Measurements from ENCODE around the gene HSPA12A.

The HSPA12A gene

DNA sequence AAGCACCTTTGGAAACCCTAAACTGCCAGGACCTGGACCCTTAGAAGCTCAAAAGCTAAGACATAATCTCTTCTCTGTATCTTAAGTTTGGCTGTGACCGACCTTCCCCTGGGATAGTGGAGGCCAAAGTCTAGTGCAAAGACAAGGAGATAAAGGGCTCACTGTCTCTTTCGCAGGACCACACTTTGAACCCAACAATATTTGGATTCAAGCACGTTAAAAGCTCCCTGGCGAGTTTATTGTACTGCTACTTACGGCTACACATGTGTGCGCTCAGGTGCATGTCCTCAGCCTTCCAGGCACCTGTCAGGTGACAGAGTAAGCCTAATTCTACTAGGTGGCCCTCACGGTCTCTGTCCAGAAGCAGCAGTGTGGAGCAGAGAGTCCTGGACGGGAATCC, 65.7 kb downstream of the HSPA12A start:
- no peaks in the 10 kb centered on the region for H3K27me3 ChIP-seq
- H3K27ac ChIP-seq = no peak overlapping the region
- no peaks in the 10 kb centered on the region for H3K4me1 ChIP-seq
- DNase-seq = no peak
- H3K9me3 ChIP-seq = no peaks in the 10 kb centered on the region
- H3K36me3 ChIP-seq = peaks cover 34 to 52% (median 51%) of the 10 kb centered on the region in 3 donors
- H3K4me3 ChIP-seq = no peak overlapping the region
- intact Hi-C loops (cut with DNase I; ENCODE audit: low total_unique reads) = no loop called here
- TF ChIP-seq, protein P1, sequence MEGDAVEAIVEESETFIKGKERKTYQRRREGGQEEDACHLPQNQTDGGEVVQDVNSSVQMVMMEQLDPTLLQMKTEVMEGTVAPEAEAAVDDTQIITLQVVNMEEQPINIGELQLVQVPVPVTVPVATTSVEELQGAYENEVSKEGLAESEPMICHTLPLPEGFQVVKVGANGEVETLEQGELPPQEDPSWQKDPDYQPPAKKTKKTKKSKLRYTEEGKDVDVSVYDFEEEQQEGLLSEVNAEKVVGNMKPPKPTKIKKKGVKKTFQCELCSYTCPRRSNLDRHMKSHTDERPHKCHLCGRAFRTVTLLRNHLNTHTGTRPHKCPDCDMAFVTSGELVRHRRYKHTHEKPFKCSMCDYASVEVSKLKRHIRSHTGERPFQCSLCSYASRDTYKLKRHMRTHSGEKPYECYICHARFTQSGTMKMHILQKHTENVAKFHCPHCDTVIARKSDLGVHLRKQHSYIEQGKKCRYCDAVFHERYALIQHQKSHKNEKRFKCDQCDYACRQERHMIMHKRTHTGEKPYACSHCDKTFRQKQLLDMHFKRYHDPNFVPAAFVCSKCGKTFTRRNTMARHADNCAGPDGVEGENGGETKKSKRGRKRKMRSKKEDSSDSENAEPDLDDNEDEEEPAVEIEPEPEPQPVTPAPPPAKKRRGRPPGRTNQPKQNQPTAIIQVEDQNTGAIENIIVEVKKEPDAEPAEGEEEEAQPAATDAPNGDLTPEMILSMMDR (IDR thresholded peaks at IDR 0.05) = no peak

DNA sequence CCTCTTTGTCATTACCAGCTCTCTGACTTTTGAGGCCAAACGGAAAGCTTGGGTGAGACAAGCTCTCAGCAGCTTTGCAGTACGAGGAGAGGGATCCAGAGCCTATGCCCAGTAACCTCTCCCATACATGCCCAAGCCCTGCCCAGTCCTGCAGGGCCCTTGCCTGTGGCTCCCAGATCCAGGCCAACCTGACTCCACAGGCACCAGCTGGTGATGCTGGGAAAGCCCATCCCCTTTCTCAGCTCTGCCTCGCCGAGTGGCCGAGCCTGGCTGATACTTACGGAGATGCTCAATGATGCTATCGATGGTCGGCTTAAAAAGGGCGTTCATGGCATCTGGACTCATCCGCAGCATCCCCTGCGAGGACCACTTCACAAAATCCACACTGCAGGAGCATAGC, 66.2 kb downstream of the HSPA12A start:
- no peak overlapping the region for H3K4me3 ChIP-seq
- no peaks in the 10 kb centered on the region for H3K4me1 ChIP-seq
- no peak overlapping the region for H3K27ac ChIP-seq
- TF ChIP-seq, protein P1 (IDR thresholded peaks at IDR 0.05) = no peak
- no peaks in the 10 kb centered on the region for H3K9me3 ChIP-seq
- no peak for DNase-seq
- peaks cover 34 to 52% (median 51%) of the 10 kb centered on the region in 3 donors for H3K36me3 ChIP-seq
- intact Hi-C loops (cut with DNase I; ENCODE audit: low total_unique reads) = no loop called here
- H3K27me3 ChIP-seq = no peaks in the 10 kb centered on the region

DNA sequence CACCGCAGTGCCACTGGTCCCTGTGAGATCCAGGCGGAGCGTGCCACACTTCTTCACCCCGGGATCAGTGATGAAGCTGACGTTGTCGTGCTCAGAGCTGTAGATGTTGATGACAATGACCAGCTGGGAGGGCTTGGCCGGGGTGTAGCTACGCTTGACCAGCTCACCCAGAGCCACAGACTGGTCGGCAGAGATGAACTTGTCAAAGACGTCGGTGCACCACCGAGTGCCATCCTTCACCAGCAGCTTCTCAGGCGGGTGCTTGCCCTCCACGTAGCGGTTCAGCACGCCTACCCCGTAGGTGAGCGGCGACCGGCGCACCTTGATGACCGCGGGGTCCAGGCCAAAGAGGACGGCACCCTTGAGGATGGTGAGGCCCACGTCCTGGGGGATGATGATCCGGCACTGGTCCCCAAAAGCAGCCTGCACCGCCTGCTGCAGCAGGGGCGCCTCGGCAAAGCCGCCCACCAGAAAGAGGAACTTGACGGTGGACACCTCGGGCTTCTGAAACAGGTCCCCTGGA, 67.4 kb downstream of the HSPA12A start:
- peaks cover 0 to 8% (median 1%) of the 10 kb centered on the region in 4 donors for H3K4me1 ChIP-seq
- TF ChIP-seq, protein P1 (IDR thresholded peaks at IDR 0.05) = no peak
- no peak overlapping the region for H3K27ac ChIP-seq
- no peaks in the 10 kb centered on the region for H3K9me3 ChIP-seq
- no peak for DNase-seq
- peaks cover 0 to 4% of the 10 kb centered on the region in 2 donors for H3K27me3 ChIP-seq
- peaks cover 34 to 52% (median 51%) of the 10 kb centered on the region in 3 donors for H3K36me3 ChIP-seq
- intact Hi-C loops (cut with DNase I; ENCODE audit: low total_unique reads) = no loop called here
- H3K4me3 ChIP-seq = no peak overlapping the region

DNA sequence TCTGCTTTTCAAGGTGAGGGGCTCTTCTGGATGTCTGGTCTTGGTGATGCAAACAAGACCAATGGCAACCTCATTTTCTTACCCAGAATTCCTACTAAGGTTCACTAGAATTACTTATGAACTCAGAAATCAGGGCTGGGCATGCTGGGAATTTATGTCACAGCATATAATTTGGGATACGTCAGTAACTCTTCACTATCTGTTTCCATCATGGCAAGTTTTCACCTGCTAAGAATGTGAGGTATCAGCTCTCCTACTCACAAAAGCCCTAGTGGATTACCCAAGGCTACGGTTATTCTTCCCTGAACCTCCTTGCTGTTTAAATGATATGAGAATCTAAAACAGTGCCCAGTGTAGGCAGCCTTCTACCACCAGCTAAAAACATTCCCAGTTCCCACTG, 68.5 kb downstream of the HSPA12A start:
- peaks cover 34 to 49% (median 43%) of the 10 kb centered on the region in 3 donors for H3K36me3 ChIP-seq
- H3K4me3 ChIP-seq = no peak overlapping the region
- peaks cover 0 to 10% (median 2%) of the 10 kb centered on the region in 4 donors for H3K4me1 ChIP-seq
- H3K9me3 ChIP-seq = no peaks in the 10 kb centered on the region
- H3K27me3 ChIP-seq = peaks cover 0 to 8% of the 10 kb centered on the region in 2 donors
- TF ChIP-seq, protein P1 (IDR thresholded peaks at IDR 0.05) = no peak
- intact Hi-C loops (cut with DNase I; ENCODE audit: low total_unique reads) = no loop called here
- no peak overlapping the region for H3K27ac ChIP-seq
- no peak for DNase-seq

DNA sequence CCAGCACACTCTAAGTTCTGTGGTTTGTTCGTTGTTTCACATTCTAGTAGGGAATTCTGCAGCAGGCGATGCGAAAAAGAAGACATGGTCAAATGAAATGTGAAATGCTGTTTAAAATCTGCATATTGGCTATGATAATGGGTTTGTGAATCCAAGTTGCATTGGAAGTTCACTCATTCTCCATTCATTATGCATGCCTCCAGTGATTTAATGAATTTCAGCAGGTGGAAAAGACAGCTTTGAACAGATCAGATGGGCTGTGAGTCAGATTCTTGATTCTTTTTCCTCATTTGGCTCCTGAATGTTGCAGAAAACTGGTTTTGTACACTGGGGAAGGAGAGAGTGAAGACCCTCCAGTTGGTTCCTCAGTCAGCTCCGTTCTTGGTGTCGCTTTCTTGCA, 69.5 kb downstream of the HSPA12A start:
- no peak overlapping the region for H3K27ac ChIP-seq
- H3K4me1 ChIP-seq = peaks cover 0 to 10% (median 2%) of the 10 kb centered on the region in 4 donors
- TF ChIP-seq, protein P1 (IDR thresholded peaks at IDR 0.05) = no peak
- intact Hi-C loops (cut with DNase I; ENCODE audit: low total_unique reads) = no loop called here
- H3K36me3 ChIP-seq = peaks cover 34 to 49% (median 43%) of the 10 kb centered on the region in 3 donors
- no peaks in the 10 kb centered on the region for H3K9me3 ChIP-seq
- H3K4me3 ChIP-seq = no peak overlapping the region
- DNase-seq = no peak
- H3K27me3 ChIP-seq = peaks cover 0 to 8% of the 10 kb centered on the region in 2 donors
